ENCODE results near the gene FIGN. TPM values are rescaled to one million over a fixed set of nuclear protein-coding genes. Genes with fewer than 3 reads are reported as not detected.

Gene FIGN
- total RNA-seq, 1 experiment from 2014 or later = not detected

DNA sequence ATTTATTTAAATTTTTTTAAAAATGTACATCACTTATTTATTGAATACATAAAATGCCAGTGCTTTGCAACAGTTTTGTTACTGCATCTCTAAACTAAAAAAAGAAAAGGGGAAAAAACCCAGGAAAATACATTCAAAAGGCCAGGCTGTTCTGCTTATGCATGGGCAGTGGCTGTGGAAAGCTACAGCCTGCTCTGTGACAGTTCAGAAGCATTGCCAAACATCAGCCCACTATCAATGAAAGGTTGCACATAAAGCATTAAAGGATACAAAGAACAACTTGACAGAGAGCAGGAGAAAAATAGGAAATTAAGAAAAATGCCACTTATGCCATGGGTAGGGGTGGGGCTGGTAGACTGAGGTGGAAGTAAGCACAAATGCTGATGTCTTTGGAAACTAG, 128.2 kb downstream of the FIGN start:
- no peak for ATAC-seq
- DNase-seq (ENCODE audit: low read depth, low spot score) = no peak
- H2AFZ ChIP-seq (ENCODE audit: low read depth, low read length, poor library complexity, severe bottlenecking) = no peak overlapping the region
- ChIA-PET POLR2A (no interaction called here), CTCF (no interaction called here), RAD21 (ENCODE audit: low non-redundant PET in 1 of 2, low total read pairs in 2 of 2, uncharacterized antibody in 2 of 2, unreplicated experiment in 2 of 2) (no interaction called here)
- H3K27ac ChIP-seq (ENCODE audit: low read depth, low read length) = no peak overlapping the region
- H3K9me3 ChIP-seq (ENCODE audit: control insufficient read depth in 1 of 2, insufficient read depth in 1 of 2, low read depth in 1 of 2, low read length in 2 of 2) = no peaks in the 10 kb centered on the region
- no peaks in the 10 kb centered on the region for H3K79me2 ChIP-seq (ENCODE audit: insufficient read depth, low read length)
- no peak for TF ChIP-seq RAD21 (IDR thresholded peaks at IDR 0.05; ENCODE audit: low read depth)
- TF ChIP-seq CEBPB (IDR thresholded peaks at IDR 0.05; ENCODE audit: low read depth) = no peak
- TF ChIP-seq EZH2 (IDR thresholded peaks at IDR 0.05) = no peak
- TF ChIP-seq, protein P1, sequence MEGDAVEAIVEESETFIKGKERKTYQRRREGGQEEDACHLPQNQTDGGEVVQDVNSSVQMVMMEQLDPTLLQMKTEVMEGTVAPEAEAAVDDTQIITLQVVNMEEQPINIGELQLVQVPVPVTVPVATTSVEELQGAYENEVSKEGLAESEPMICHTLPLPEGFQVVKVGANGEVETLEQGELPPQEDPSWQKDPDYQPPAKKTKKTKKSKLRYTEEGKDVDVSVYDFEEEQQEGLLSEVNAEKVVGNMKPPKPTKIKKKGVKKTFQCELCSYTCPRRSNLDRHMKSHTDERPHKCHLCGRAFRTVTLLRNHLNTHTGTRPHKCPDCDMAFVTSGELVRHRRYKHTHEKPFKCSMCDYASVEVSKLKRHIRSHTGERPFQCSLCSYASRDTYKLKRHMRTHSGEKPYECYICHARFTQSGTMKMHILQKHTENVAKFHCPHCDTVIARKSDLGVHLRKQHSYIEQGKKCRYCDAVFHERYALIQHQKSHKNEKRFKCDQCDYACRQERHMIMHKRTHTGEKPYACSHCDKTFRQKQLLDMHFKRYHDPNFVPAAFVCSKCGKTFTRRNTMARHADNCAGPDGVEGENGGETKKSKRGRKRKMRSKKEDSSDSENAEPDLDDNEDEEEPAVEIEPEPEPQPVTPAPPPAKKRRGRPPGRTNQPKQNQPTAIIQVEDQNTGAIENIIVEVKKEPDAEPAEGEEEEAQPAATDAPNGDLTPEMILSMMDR (IDR thresholded peaks at IDR 0.05 in 2 of 3, conservative IDR thresholded peaks at IDR 0.05 in 1 of 3; ENCODE audit: borderline replicate concordance in 1 of 3, insufficient read depth in 1 of 3, low read depth in 2 of 3, low read length in 2 of 3) = no peak
- no peak for TF ChIP-seq POLR2A (IDR thresholded peaks at IDR 0.05; ENCODE audit: borderline replicate concordance, extremely low read depth, insufficient read depth, insufficient read length)
- no peak for TF ChIP-seq POLR2AphosphoS5 (IDR thresholded peaks at IDR 0.05; ENCODE audit: low read depth, low read length)
- no peak for TF ChIP-seq SIN3A (IDR thresholded peaks at IDR 0.05; ENCODE audit: low read depth)
- TF ChIP-seq SP1 (IDR thresholded peaks at IDR 0.05; ENCODE audit: low read depth) = no peak
- intact Hi-C loops (cut with micrococcal nuclease) = loop anchor here (5.0 kb wide), 1 partner anchor 415 kb away; no protein-coding TSS in a partner anchor
- H3K9me2 ChIP-seq (ENCODE audit: insufficient read depth) = no peaks in the 10 kb centered on the region
- BruUV-seq (replicated peaks) = no TSS peak
- no peaks in the 10 kb centered on the region for H3K36me3 ChIP-seq (ENCODE audit: control insufficient read depth in 1 of 2, insufficient read depth in 2 of 2, low read length in 2 of 2)
- no peak overlapping the region for H3K4me3 ChIP-seq (replicated peaks in 1 of 2; ENCODE audit: low read depth in 1 of 2, low read length in 2 of 2)
- no peak overlapping the region for H3K4me2 ChIP-seq (ENCODE audit: low read length)
- peaks cover 59% of the 10 kb centered on the region for H3K27me3 ChIP-seq (ENCODE audit: insufficient read depth, low read length)
- H4K20me1 ChIP-seq (ENCODE audit: insufficient read depth) = no peaks in the 10 kb centered on the region
- no peak overlapping the region for H3K9ac ChIP-seq (ENCODE audit: low read length)
- H3K4me1 ChIP-seq (ENCODE audit: control insufficient read depth in 1 of 2, insufficient read depth in 2 of 2, low read length in 2 of 2) = no peaks in the 10 kb centered on the region

DNA sequence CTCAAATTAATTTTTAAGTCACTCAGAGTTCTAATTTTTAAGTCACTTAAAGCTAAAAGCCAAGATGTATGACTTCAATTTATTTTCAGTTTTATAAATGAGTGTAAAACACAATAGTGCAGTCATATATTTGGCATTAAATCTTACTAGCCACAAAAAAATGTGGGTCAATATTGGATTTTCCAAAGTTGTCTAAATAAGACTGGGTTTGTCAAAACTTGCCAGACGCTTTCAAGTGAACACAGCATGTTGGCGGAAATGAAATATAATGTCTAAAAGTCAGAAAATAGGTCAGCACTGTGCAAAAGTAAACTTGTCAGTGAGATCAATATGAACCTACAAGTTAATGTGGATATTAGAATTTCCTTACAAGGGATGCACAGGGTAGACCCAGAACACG, 128.9 kb downstream of the FIGN start:
- intact Hi-C loops (cut with micrococcal nuclease) = loop anchor here (5.0 kb wide), 1 partner anchor 415 kb away; no protein-coding TSS in a partner anchor
- H3K9me2 ChIP-seq (ENCODE audit: insufficient read depth) = no peaks in the 10 kb centered on the region
- TF ChIP-seq POLR2AphosphoS5 (IDR thresholded peaks at IDR 0.05; ENCODE audit: low read depth, low read length) (no peak), ZNF274 (IDR thresholded peaks at IDR 0.05; ENCODE audit: low read depth, low read length) (no peak), CEBPB (IDR thresholded peaks at IDR 0.05; ENCODE audit: low read depth) (no peak), SRF (IDR thresholded peaks at IDR 0.05; ENCODE audit: low read depth) (no peak), CBX3 (IDR thresholded peaks at IDR 0.05; ENCODE audit: low read depth) (no peak), RAD21 (IDR thresholded peaks at IDR 0.05; ENCODE audit: low read depth) (no peak), ELF1 (IDR thresholded peaks at IDR 0.05; ENCODE audit: borderline replicate concordance, low read depth) (no peak), ZFX (IDR thresholded peaks at IDR 0.05) (no peak), EZH2phosphoT487 (IDR thresholded peaks at IDR 0.05; ENCODE audit: borderline replicate concordance) (no peak), YY1 (IDR thresholded peaks at IDR 0.05; ENCODE audit: extremely low read depth, insufficient replicate concordance, low read depth, low read length) (no peak), EGR1 (IDR thresholded peaks at IDR 0.05; ENCODE audit: low read depth) (no peak)
- TF ChIP-seq, protein P2, sequence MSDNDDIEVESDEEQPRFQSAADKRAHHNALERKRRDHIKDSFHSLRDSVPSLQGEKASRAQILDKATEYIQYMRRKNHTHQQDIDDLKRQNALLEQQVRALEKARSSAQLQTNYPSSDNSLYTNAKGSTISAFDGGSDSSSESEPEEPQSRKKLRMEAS (IDR thresholded peaks at IDR 0.05) = no peak
- TF ChIP-seq, protein P3, sequence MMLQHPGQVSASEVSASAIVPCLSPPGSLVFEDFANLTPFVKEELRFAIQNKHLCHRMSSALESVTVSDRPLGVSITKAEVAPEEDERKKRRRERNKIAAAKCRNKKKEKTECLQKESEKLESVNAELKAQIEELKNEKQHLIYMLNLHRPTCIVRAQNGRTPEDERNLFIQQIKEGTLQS (IDR thresholded peaks at IDR 0.05) = no peak
- TF ChIP-seq, protein P4, sequence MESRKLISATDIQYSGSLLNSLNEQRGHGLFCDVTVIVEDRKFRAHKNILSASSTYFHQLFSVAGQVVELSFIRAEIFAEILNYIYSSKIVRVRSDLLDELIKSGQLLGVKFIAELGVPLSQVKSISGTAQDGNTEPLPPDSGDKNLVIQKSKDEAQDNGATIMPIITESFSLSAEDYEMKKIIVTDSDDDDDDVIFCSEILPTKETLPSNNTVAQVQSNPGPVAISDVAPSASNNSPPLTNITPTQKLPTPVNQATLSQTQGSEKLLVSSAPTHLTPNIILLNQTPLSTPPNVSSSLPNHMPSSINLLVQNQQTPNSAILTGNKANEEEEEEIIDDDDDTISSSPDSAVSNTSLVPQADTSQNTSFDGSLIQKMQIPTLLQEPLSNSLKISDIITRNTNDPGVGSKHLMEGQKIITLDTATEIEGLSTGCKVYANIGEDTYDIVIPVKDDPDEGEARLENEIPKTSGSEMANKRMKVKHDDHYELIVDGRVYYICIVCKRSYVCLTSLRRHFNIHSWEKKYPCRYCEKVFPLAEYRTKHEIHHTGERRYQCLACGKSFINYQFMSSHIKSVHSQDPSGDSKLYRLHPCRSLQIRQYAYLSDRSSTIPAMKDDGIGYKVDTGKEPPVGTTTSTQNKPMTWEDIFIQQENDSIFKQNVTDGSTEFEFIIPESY (IDR thresholded peaks at IDR 0.05; ENCODE audit: extremely low read depth, insufficient replicate concordance, low read length) = no peak

More for the DNA sequence above, 128.9 kb downstream of the FIGN start:
- ChIA-PET CTCF (no interaction called here), RAD21 (ENCODE audit: low non-redundant PET in 1 of 2, low total read pairs in 2 of 2, uncharacterized antibody in 2 of 2, unreplicated experiment in 2 of 2) (no interaction called here), POLR2A (no interaction called here)
- Histone ChIP-seq H3K36me3 (ENCODE audit: control insufficient read depth in 1 of 2, insufficient read depth in 2 of 2, low read length in 2 of 2) (no peaks in the 10 kb centered on the region), H3K4me2 (ENCODE audit: low read length) (no peak overlapping the region), H3K9me3 (ENCODE audit: control insufficient read depth in 1 of 2, insufficient read depth in 1 of 2, low read depth in 1 of 2, low read length in 2 of 2) (no peaks in the 10 kb centered on the region), H3K79me2 (ENCODE audit: insufficient read depth, low read length) (no peaks in the 10 kb centered on the region), H3K4me1 (ENCODE audit: control insufficient read depth in 1 of 2, insufficient read depth in 2 of 2, low read length in 2 of 2) (no peaks in the 10 kb centered on the region), H3K4me3 (replicated peaks in 1 of 2; ENCODE audit: low read depth in 1 of 2, low read length in 2 of 2) (no peak overlapping the region), H4K20me1 (ENCODE audit: insufficient read depth) (no peaks in the 10 kb centered on the region), H2AFZ (ENCODE audit: low read depth, low read length, poor library complexity, severe bottlenecking) (no peak overlapping the region), H3K9ac (ENCODE audit: low read length) (no peak overlapping the region), H3K27me3 (ENCODE audit: insufficient read depth, low read length) (peaks cover 65% of the 10 kb centered on the region), H3K27ac (ENCODE audit: low read depth, low read length) (no peak overlapping the region)
- BruUV-seq (replicated peaks) = no TSS peak
- DNase-seq (ENCODE audit: low read depth, low spot score) (no peak), ATAC-seq (no peak)

Measured in HCT116 (cell line).